Stimulated activated CD4-positive, alpha-beta T cell treated with anti-CD3 and anti-CD28 coated beads, Interleukin-12 subunit alpha, Interleukin-12 subunit beta, amount 100 ng/mL, for 48 hours (primary cell): ENCODE data around the gene NLRP13.

Experiments
- DNase-seq, 3 donors: peaks; one replicate each; pipeline ENCODE4 v3.0.0-alpha.2; 2020; ENCODE audit warnings: low read depth in 2 of 3, low spot score in 1 of 3

NLRP13 gene

DNA sequence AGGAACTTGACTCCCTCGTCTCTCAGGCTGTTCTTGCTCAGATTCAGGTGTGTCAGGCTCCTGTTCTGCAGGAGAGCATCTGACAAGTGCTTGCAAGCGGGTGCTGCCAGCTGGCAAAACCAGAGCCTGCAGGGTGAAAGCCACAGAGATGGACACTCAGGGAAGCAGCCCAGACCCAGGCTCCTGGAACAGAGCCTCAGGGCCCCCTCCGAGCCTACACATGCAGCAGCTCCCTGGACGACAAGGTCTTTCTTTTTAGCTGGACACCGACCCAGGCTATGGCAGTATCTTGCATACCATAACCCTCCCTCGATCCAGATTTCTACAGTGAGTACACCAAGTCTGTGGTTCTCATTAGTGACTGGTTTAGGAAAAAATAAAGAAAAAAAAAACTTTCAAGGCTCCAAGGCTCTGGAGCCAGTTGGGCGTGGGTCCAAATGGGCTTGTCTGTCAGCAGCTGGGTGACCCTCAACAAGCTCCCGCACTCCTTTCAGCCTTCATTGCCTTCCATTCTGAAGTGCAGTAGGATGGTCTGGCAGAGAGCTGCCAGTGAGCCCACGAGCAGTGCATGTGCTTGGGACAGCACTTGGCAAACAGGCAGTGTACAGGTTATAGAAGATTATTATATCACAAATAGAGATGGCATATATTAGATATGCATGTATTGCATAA lies 29.9 kb downstream of the NLRP13 start:
- no peak for DNase-seq

DNA sequence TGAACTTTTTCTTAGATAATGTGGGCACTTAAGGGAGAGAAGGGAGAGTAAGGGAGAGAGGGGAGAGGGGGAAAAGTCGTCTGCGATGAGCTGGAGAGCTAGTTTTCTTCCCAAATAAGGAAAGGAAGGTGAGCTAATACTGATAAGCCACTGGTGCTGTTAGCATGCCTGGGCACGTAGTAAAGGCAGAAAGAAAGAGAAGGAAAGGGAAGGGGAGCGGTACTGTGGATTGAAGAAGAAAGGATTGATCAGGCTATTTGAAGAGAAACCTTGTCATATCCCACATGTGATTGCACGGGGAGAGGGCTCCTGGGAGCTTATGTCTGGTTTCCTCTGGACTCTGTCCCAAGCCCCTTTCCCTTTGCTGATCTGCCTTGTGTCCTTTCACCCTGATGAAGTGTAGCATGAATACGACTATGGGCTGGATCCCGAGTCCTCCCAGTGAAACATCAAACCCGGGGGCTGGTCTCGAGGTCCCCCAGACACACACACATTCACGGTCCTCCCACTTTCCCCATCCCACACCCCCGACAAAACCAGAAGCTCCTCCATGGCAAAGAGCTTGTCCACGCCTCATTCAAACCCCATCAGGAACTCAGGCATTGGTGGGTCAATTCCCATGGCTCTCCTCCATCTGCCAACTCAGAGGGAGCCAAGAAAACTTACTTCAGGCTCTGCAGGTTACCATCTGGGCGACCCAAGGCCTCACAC lies 30.6 kb downstream of the NLRP13 start:
- no peak for DNase-seq

DNA sequence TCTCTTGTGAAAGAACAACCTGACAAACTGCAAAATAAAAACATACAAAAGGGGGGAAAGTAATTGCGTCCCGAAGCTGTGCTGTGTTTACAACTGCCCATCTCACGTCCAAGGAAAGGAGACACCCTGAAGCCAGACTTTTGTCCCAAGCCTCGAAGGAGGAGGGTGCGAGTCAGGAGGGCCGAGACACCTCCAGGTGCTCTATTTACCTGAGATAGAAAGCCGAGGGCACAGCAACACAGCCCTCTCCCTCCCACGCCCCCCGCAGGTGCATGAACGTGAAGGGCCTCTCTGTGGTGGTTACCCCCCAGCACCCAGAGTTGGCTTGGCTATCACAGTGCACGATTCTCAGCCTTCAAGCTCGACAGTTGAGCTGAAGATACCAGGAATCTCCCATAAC lies 33.2 kb downstream of the NLRP13 start:
- DNase-seq: no peak

DNA sequence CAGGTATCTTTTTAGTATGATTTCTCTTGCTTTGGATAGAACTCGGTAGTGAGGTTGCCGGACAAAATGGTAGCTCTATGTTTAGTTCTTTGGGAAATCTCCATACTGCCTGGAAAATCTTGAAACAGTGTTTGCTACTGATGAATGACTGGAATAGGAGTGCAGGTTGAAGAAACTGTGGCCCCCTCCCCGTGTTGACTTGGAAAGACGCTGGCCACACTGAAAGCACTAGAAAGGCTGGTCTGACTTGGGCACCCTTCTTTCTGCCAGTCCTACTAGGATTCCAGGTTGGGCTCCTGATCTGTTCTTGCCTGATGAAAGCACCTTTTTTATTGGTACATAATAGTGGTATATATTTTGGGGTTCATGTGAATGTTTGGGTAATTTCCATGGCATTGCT lies 49.5 kb downstream of the NLRP13 start:
- DNase-seq: no peak

DNA sequence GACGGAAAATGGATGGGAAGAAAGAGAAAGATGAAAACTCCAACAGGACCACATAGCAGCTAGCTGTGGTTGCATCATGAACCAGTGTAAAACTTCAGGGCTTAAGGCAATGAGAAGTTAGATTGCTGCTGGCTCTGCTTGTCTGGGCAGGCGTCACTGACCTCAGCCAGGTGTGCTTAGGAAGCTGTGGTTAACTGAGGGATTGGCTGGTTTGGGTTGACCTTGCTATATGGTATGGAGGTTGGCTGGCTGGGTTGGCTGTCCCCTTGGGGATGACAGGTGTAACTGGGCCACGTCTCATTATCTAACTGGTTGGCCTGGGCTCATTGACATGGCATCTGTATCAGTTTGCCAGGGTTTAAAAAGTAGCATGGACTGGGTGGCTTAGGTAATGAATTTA lies 54.9 kb downstream of the NLRP13 start:
- DNase-seq: no peak

DNA sequence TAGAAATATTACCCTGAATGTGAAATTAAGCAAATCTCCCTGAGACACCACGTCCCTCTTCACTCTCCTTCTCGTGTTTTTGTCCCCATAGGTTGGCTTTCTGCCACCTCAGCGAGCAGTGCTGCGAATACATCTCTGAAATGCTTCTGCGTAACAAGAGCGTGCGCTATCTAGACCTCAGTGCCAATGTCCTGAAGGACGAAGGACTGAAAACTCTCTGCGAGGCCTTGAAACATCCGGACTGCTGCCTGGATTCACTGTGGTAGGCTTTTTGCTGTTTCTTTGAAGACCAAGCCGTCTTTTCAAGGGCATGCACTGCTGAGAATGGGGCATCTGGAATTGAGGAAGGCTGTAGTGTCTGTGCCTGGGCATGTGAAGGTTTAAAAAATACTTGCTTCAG lies 61.4 kb downstream of the NLRP13 start:
- DNase-seq: no peak

DNA sequence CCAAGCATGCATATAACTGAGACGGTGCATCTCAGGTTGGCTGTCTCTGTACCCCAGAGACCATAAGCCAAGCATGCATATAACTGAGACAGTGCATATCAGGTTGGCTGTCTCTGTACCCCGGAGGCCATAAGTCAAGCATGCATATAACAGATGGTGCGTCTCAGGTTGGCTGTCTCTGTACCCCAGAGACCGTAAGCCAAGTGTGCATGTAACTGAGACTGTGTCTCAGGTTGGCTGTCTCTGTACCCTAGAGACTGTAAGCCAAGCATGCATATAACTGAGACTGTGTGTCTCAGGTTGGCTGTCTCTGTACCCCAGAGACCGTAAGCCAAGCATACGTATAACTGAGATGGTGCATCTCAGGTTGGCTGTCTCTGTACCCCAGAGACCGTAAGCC lies 65.0 kb downstream of the NLRP13 start:
- DNase-seq: no peak

DNA sequence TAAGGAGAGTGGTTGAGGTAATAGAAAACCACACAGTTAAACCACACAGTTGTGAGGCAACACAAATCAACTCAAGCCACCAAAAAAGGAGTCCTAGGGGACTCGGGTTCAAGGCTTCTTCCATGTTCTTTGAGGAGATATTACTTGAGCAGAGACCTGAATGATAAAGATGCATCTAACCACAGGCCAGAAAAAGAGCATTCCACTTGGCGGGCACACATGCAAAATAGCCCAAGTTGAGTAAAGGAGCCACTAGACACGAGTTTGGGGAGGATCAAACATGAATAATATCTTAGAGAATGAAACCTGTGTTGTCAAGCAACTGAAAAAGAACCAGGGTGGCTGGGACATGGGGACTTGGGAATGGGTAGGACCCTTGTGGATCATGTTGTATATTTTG lies 65.6 kb downstream of the NLRP13 start:
- DNase-seq: no peak

DNA sequence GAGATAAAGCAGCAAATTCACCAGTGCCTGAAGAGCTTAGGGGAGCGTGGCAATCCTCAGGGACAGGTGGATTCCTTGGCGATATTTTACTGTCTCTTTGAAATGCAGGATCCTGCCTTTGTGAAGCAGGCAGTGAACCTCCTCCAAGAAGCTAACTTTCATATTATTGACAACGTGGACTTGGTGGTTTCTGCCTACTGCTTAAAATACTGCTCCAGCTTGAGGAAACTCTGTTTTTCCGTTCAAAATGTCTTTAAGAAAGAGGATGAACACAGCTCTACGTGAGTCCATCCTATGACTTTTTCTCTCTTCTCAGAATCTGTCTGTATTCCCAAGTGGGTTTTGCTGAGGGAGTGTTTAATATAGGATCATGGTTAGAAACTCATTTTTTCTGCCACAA lies 73.2 kb downstream of the NLRP13 start:
- no peak for DNase-seq

DNA sequence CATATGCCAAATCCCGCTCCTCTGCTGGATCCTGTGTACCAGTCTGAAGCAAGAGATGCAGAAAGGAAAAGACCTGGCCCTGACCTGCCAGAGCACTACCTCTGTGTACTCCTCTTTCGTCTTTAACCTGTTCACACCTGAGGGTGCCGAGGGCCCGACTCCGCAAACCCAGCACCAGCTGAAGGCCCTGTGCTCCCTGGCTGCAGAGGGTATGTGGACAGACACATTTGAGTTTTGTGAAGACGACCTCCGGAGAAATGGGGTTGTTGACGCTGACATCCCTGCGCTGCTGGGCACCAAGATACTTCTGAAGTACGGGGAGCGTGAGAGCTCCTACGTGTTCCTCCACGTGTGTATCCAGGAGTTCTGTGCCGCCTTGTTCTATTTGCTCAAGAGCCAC lies 73.7 kb downstream of the NLRP13 start:
- DNase-seq: no peak

DNA sequence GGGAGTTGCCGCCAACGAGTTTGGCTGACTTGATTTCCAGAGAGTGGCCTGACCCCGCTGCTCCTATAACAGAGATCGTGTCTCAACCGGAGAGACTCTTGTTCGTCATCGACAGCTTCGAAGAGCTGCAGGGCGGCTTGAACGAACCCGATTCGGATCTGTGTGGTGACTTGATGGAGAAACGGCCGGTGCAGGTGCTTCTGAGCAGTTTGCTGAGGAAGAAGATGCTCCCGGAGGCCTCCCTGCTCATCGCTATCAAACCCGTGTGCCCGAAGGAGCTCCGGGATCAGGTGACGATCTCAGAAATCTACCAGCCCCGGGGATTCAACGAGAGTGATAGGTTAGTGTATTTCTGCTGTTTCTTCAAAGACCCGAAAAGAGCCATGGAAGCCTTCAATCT lies 74.2 kb downstream of the NLRP13 start:
- no peak for DNase-seq

DNA sequence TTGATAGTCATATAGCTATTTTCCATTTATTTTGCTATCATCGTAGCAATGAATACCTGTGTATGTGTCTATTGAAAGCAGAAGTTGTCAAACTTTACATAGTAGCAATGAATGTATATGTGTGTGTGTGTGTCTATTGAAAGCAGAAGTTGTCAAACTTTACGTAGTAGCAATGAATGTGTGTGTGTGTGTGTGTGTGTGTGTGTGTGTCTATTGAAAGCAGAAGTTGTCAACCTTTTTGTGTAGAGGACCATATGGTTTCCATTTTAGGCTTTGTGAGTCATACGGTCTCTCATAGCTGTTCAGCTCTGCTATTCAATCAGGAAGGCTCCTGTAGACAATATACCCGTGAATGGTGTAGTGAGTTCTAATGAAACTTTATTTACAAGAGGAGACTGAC lies 75.0 kb downstream of the NLRP13 start:
- no peak for DNase-seq

DNA sequence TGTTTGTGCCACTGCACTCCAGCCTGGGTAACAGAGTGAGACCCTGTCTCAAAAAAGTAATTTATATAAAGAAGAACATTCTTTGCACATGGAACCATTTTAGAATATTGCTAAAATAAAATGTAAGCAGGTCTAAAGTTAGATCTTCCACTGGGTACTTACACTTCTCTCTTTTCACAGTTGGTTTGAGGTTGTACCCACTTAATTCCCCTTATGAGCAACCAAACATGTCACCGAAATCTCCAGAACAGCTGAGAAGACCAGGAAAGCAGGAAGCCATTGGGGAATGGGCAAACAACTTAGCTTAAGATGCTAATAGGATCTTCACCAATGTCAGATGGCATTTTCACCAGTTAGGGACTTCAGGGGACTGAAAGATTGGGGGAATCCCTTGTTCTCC lies 77.0 kb downstream of the NLRP13 start:
- no peak for DNase-seq
